DOHH2 (cell line): Measurements from ENCODE around the gene FGF10.

Experiments
- EZH2phosphoT487 ChIP-seq: fragments of 200-600 bp; sonication (generic); IDR thresholded peaks from 2 replicates; pipeline ENCODE4 v1.6.1; 2017; ENCODE audit warnings: borderline replicate concordance, mild to moderate bottlenecking, antibody characterized with exemption, low read length, moderate library complexity, mixed read lengths
- TF ChIP-seq, protein P1 (sequence below): fragments of 200-600 bp; sonication (generic); IDR thresholded peaks from one replicate; pipeline ENCODE4 v1.5.1; 2014; ENCODE audit warnings: antibody characterized with exemption, mild to moderate bottlenecking, low read depth, low read length; ENCODE audit not compliant: poor library complexity, severe bottlenecking

DNA sequence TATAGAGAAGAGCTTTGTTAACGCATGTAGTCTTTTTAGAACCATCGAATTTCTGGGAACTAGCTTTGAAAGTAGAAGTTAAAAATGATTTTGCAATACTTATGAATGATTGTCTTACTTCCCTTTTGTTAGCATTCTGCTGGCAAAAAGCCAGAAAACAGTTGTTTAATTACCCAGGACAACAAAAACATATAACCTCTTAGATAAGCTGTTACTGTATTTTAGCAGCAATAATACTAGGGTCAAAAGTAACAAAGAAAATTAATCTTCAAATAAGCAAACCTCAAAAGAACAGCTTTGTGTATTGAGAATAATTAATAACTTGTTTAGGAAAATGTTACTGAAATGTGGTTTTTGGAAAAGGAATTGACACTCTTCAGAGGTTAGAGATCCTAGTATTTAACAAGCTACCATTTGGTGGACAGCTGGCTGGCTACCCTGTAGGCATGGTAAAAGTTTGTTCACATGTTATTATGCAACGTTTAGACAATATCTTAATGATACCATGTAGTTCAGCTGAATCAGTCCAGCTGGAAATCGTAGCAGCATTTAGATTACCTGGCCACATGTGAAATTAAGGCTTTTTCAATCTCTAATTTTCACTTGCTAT lies 3.8 kb downstream of the FGF10 start:
- TF ChIP-seq EZH2phosphoT487: no peak
- TF ChIP-seq, protein P1, sequence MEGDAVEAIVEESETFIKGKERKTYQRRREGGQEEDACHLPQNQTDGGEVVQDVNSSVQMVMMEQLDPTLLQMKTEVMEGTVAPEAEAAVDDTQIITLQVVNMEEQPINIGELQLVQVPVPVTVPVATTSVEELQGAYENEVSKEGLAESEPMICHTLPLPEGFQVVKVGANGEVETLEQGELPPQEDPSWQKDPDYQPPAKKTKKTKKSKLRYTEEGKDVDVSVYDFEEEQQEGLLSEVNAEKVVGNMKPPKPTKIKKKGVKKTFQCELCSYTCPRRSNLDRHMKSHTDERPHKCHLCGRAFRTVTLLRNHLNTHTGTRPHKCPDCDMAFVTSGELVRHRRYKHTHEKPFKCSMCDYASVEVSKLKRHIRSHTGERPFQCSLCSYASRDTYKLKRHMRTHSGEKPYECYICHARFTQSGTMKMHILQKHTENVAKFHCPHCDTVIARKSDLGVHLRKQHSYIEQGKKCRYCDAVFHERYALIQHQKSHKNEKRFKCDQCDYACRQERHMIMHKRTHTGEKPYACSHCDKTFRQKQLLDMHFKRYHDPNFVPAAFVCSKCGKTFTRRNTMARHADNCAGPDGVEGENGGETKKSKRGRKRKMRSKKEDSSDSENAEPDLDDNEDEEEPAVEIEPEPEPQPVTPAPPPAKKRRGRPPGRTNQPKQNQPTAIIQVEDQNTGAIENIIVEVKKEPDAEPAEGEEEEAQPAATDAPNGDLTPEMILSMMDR: no peak
